PC-9 (cell line): Measurements from ENCODE around the gene KIF26A.

Source experiments
- CTCF ChIP-seq: fragments of 200-600 bp; sonication (generic); conservative IDR thresholded peaks from 2 replicates; pipeline ENCODE4 v1.6.1; 2017; ENCODE audit warnings: mixed run types, antibody characterized with exemption, mild to moderate bottlenecking, moderate library complexity
- EZH2 ChIP-seq: fragments of 200-600 bp; sonication (generic); IDR thresholded peaks from 2 replicates; pipeline ENCODE4 v1.8.0; 2017; ENCODE audit warnings: antibody characterized with exemption, low read depth

GRCh38 chr14:104184506-104184905 lies 46.1 kb downstream of the KIF26A start:
- TF ChIP-seq CTCF (no peak), EZH2 (no peak)
